Effector memory CD8-positive, alpha-beta T cell (primary cell): ENCODE data around the gene MVB12B.
"Not testable (repeated sequence)": the region's sequence is repeated elsewhere in the genome, so short reads cannot be mapped to it uniquely, and the experiment has no call there.

ENCODE experiments used
- ATAC-seq: fragments of 150-1000 bp; cut with Tn5 transposase; replicated peaks from 2 replicates; pipeline ENCODE4 v1.10.0; 2021; ENCODE audit warnings: mild to moderate bottlenecking, moderate library complexity
- DNase-seq, 3 experiments: peaks; one replicate each; pipeline ENCODE4 v3.0.0; 2021
- H3K27ac Mint-ChIP-seq, 2 donors: one replicate each; pipeline ENCODE4 v1.8.0; 2022; ENCODE audit warnings: mild to moderate bottlenecking in 2 of 2, mixed read lengths in 2 of 2, moderate library complexity in 2 of 2
- H3K27me3 Mint-ChIP-seq, 2 donors: one replicate each; pipeline ENCODE4 v1.8.0; 2022; ENCODE audit warnings: mixed read lengths in 2 of 2
- H3K36me3 Mint-ChIP-seq: one replicate; pipeline ENCODE4 v1.8.0; 2022; ENCODE audit warnings: mild to moderate bottlenecking, moderate library complexity, mixed read lengths; ENCODE audit not compliant: insufficient read depth
- H3K4me1 Mint-ChIP-seq, 2 donors: one replicate each; pipeline ENCODE4 v1.8.0; 2022; ENCODE audit warnings: low read depth in 2 of 2, mixed read lengths in 2 of 2
- H3K4me3 Mint-ChIP-seq, 2 donors: one replicate each; pipeline ENCODE4 v1.8.0; 2022; ENCODE audit warnings: mild to moderate bottlenecking in 2 of 2, mixed read lengths in 2 of 2, moderate library complexity in 2 of 2
- H3K9me3 Mint-ChIP-seq, 2 donors: one replicate each; pipeline ENCODE4 v1.8.0; 2022; ENCODE audit warnings: mixed read lengths in 2 of 2

MVB12B gene

GRCh38 chr9:126550891-126551351 is 224.3 kb downstream of the MVB12B start:
- DNase-seq, result no peak
- no peak overlapping the region for H3K27ac Mint-ChIP-seq
- H3K9me3 Mint-ChIP-seq, result no peaks in the 10 kb centered on the region
- H3K4me1 Mint-ChIP-seq, result peaks cover 0 to 4% of the 10 kb centered on the region in 2 donors
- no peak overlapping the region for H3K4me3 Mint-ChIP-seq
- no peaks in the 10 kb centered on the region for H3K36me3 Mint-ChIP-seq
- no peaks in the 10 kb centered on the region for H3K27me3 Mint-ChIP-seq
- no peak for ATAC-seq

- Mint-ChIP-seq H3K4me3 (no peak overlapping the region), H3K27ac (no peak overlapping the region), H3K9me3 (no peaks in the 10 kb centered on the region), H3K36me3 (no peaks in the 10 kb centered on the region), H3K27me3 (no peaks in the 10 kb centered on the region), H3K4me1 (no peaks in the 10 kb centered on the region)
- ATAC-seq (no peak), DNase-seq (no peak)
Observed at GRCh38 chr9:126551812-126552211, 225.2 kb downstream of the MVB12B start.

GRCh38 chr9:126554292-126554691 is 227.7 kb downstream of the MVB12B start:
- no peak overlapping the region for H3K27ac Mint-ChIP-seq
- H3K27me3 Mint-ChIP-seq, result peaks cover 14 to 16% of the 10 kb centered on the region in 2 donors
- H3K9me3 Mint-ChIP-seq, result no peaks in the 10 kb centered on the region
- H3K36me3 Mint-ChIP-seq, result peaks cover 4% of the 10 kb centered on the region
- H3K4me1 Mint-ChIP-seq, result peaks cover 0 to 4% of the 10 kb centered on the region in 2 donors
- ATAC-seq (no peak), DNase-seq (no peak)
- H3K4me3 Mint-ChIP-seq, result no peak overlapping the region

- H3K4me1 Mint-ChIP-seq, H3K4me3 Mint-ChIP-seq, DNase-seq, H3K9me3 Mint-ChIP-seq, H3K27ac Mint-ChIP-seq, H3K36me3 Mint-ChIP-seq, ATAC-seq: not testable (repeated sequence)
- H3K27me3 Mint-ChIP-seq, result peaks cover 23 to 27% of the 10 kb centered on the region in 2 donors
Observed at GRCh38 chr9:126555421-126555820, 228.8 kb downstream of the MVB12B start.
